ENCODE measurements around the gene RNF135.
"Not testable (repeated sequence)": the region's sequence is repeated elsewhere in the genome, so short reads cannot be mapped to it uniquely, and the experiment has no call there.

The RNF135 gene

DNA sequence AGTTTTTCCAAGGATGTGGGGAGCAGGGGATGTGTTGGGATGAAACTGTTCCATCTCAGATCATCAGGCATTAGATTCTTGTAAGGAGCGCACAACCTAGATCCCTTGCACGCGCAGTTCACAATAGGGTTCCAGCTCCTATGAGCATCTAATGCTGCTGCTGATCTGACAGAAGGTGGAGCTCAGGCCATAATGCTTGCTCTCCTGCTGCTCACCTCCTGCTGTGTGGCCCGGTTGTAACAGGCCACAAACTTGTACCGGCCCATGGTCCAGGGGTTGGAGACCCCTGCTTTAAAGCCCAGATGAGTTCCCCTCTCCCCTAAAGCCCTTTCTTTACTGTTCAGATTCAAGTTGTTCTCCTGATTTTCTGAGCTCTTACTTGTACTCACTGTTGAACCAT is 44.8 kb downstream of the RNF135 start:
- in situ Hi-C loops (cut with HindIII; ENCODE audit: low sequenced_read_pairs), result no loop called here
- no peak for DNase-seq (ENCODE audit: low read depth, low spot score)
- no peak overlapping the region for H3K4me3 ChIP-seq (ENCODE audit: low read depth, low read length)
- TF ChIP-seq, protein P1, sequence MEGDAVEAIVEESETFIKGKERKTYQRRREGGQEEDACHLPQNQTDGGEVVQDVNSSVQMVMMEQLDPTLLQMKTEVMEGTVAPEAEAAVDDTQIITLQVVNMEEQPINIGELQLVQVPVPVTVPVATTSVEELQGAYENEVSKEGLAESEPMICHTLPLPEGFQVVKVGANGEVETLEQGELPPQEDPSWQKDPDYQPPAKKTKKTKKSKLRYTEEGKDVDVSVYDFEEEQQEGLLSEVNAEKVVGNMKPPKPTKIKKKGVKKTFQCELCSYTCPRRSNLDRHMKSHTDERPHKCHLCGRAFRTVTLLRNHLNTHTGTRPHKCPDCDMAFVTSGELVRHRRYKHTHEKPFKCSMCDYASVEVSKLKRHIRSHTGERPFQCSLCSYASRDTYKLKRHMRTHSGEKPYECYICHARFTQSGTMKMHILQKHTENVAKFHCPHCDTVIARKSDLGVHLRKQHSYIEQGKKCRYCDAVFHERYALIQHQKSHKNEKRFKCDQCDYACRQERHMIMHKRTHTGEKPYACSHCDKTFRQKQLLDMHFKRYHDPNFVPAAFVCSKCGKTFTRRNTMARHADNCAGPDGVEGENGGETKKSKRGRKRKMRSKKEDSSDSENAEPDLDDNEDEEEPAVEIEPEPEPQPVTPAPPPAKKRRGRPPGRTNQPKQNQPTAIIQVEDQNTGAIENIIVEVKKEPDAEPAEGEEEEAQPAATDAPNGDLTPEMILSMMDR (IDR thresholded peaks at IDR 0.05; ENCODE audit: low read depth, low read length), result peak; percentile 23

DNA sequence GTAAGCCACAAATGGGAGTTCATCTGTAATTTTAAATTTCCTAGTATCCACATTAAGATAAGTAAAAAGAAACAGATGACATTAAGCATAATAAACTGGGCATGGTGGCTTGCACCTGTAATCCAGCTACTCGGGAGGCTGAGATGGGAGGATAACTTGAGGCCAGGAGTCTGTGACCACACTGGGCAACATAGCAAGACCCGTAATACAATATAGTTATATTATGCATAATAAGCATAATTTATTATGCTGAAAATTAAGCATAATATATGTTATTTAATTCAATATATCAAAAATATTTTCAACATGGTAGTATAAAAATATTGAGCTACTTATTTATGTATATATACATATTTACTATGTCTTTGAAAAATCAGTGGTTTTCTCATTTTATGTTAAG is 48.2 kb downstream of the RNF135 start:
- no peak for DNase-seq (ENCODE audit: low read depth, low spot score)
- in situ Hi-C loops (cut with HindIII; ENCODE audit: low sequenced_read_pairs), result no loop called here
- TF ChIP-seq, protein P1 (IDR thresholded peaks at IDR 0.05; ENCODE audit: low read depth, low read length), result no peak
- H3K4me3 ChIP-seq (ENCODE audit: low read depth, low read length), result no peak overlapping the region

DNA sequence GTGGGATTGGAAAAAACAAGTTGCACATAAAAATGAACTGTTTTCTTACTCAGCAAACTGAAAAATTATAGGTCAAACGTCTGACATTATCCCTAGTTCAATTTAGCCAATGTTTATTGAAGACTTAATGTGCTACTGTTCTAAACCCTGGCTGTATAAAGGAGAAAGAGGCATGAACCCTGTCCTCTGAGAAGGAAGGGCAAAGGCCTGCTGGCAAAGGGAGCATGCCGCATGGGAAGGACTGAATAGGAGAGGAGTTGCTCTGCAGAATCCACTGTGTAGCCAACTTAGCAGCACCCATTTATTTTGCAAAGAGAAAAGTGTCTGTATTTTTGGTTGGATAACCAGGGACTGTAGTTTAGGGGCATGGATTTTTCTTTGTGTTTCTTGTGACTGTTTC is 52.3 kb downstream of the RNF135 start:
- DNase-seq (ENCODE audit: low read depth, low spot score); in situ Hi-C loops (cut with HindIII; ENCODE audit: low sequenced_read_pairs); H3K4me3 ChIP-seq (ENCODE audit: low read depth, low read length): not testable (repeated sequence)

DNA sequence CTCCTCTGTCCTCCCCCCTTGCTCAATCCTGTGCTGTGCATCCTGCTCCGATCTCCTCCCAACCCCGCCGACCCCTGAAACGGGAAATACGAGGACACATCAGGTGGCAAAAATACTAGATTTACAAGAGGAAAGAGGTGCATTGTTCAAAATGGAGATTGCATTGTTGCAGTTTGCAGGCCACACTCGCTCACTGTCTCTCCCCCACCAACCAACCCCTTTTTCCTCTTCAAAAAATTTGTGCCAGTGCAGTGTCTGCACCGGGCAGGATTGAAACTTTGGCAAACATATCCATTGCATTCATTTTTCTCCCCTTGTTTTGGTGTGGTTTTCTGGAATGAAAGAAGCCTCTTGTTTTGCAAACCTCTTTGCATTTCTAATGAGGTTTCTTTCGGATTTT is 61.0 kb downstream of the RNF135 start:
- TF ChIP-seq, protein P1 (IDR thresholded peaks at IDR 0.05; ENCODE audit: low read depth, low read length), result no peak
- in situ Hi-C loops (cut with HindIII; ENCODE audit: low sequenced_read_pairs), result no loop called here
- no peak overlapping the region for H3K4me3 ChIP-seq (ENCODE audit: low read depth, low read length)
- no peak for DNase-seq (ENCODE audit: low read depth, low spot score)

DNA sequence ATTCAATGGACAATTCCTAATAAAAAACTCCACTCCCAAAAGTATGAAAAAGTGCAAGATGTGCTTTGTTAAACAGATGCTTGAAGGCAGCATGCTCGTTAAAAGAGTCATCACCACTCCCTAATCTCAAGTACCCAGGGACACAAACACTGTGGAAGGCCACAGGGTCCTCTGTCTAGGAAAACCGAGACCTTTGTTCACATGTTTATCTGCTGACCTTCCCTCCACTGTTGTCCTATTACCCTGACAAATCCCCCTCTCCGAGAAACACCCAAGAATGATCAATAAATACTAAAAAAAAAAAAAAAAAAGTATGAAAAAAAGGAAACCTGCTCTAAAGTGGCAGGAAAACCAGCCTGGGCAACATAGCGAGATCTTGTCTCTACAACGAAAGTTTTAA is 64.8 kb downstream of the RNF135 start:
- H3K4me3 ChIP-seq (ENCODE audit: low read depth, low read length); in situ Hi-C loops (cut with HindIII; ENCODE audit: low sequenced_read_pairs); DNase-seq (ENCODE audit: low read depth, low spot score): not testable (repeated sequence)

DNA sequence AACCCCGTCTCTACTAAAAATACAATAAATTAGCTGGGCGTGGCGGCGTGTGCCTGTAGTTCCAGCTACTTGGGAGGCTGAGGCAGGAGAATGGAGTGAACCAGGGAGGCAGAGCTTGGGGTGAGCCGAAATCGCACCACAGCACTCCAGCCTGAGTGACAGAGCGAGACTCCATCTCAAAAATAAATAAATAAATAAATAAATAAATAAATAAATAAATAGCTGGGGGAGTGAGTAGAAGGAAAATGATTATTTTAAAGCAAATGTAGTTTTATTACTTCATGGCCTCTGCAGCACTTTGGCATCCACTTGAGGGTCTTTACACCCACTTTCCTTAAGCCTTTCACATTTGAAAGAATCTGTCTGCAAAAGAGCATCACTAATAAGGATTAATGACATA is 70.0 kb downstream of the RNF135 start:
- in situ Hi-C loops (cut with HindIII; ENCODE audit: low sequenced_read_pairs); H3K4me3 ChIP-seq (ENCODE audit: low read depth, low read length): not testable (repeated sequence)

DNA sequence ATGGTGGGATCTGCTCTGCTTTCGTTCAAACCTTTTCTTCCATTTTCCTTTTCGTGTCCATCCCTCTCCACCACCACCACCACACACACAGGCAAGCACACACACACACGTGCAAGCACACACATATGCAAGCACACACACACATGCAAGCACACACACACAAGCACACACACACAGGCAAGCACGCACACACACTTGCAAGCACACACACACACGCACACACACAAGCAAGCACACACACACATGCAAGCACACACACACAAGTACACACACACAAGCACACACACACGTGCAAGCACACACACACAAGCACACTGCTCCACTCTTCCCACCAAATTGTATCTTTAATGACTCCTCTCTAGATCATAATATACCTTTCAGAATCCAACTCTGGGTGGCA is 71.5 kb downstream of the RNF135 start:
- in situ Hi-C loops (cut with HindIII; ENCODE audit: low sequenced_read_pairs); DNase-seq (ENCODE audit: low read depth, low spot score); H3K4me3 ChIP-seq (ENCODE audit: low read depth, low read length): not testable (repeated sequence)

More for the DNA sequence above, 70.0 kb downstream of the RNF135 start:
- not testable (repeated sequence) for DNase-seq (ENCODE audit: low read depth, low spot score)

DNA sequence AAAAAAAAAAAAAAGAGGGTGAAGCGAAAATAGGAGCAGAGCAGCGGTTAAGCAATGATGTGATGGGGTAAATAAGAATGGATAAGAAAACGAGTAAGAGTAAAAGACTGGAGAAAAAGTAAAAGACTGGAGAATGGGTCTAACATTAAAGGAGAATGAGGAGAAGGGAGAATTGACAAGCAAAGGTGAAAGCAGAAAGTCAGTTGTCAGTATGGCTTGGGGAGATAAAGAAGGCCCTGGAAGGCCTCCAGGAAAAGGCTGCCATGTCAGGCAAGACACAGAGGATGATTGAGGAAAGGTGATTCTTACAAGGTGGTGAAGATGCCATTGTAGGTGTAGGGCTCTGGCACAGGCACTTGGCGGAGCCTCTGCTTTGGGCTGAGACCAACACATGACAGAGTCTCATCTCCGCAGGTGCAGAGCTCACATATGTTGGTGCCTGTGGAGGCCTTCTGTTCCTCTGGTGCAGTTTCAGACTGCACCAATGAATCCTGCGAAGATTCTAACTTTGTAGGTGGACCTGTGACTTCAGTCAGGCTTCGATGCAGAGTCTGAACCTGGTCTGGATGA is 76.1 kb downstream of the RNF135 start:
- H3K4me3 ChIP-seq (ENCODE audit: low read depth, low read length); in situ Hi-C loops (cut with HindIII; ENCODE audit: low sequenced_read_pairs); DNase-seq (ENCODE audit: low read depth, low spot score): not testable (repeated sequence)

DNA sequence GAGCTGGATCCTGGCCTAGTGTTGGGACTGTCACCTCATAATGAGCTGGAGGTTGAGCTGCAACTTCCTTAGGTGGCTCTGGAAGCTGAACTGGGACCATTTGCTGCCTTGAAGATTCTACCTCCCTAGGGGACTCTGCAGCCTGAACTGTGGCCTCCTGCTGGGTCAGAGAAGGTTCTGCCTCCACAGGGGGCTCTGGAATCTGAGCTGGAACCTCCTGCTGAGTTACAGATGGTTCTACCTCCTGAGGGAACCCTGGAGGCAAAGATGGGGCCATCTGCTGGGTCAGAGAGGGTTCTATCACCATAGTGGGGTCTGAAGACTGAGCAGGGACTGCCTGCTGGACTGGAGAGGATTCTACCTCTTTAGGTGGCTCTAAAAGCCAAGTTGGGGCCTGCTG is 77.3 kb downstream of the RNF135 start:
- no peak overlapping the region for H3K4me3 ChIP-seq (ENCODE audit: low read depth, low read length)
- TF ChIP-seq, protein P1 (IDR thresholded peaks at IDR 0.05; ENCODE audit: low read depth, low read length), result no peak
- in situ Hi-C loops (cut with HindIII; ENCODE audit: low sequenced_read_pairs), result no loop called here
- DNase-seq (ENCODE audit: low read depth, low spot score), result no peak

All from astrocyte of the spinal cord (primary cell).